IPS DF 4.7 (cell line): ENCODE data around the gene LTO1.

ENCODE experiments used
- DNase-seq: peaks from one replicate; pipeline ENCODE4 v3.0.0-alpha.2; 2013; ENCODE audit warnings: low spot score; ENCODE audit errors: extremely low read depth

The LTO1 gene

DNA sequence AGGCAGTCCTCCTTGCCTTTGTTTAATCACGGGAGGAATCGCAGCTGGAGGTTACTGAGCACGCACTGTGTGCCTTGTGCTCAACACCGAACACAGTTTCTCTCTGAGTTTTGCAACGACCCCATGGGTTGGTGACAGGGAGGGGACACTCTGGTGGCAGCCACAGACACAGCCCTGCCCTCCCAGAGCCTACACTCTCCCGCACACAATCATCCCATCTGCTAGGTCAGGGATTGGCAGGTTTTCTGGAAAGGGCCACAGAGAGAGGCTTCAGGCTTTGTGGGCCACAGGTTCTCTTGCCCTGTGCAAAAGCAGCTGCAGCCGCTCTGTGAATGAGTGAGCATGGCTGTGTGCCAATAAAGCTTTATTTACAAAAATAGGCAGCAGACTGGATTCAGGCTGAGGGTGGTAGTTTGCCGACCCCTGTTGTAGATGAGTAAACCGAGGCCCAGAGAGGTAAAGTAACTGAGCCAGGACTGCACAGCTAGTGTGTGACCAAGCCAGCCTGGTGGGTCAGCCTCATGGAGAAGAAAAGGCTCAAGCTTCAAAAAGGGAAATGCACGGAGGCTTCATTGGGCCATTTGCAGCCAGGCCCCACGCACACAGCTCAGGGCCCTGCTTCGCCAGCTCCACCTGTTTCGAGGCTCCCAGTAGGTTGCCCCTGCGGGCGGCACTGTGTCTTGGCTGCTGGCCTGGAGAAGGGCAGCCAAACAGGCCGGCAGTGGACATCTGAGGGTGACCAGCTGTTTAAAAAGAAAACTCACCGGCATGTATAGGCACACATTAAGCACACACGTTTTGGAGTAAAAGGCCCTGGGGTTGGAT lies 16.3 kb downstream of the LTO1 start:
- no peak for DNase-seq

GRCh38 chr11:69657911-69658625 lies 17.1 kb downstream of the LTO1 start:
- no peak for DNase-seq

GRCh38 chr11:69657456-69657910 lies 17.7 kb downstream of the LTO1 start:
- no peak for DNase-seq

DNA sequence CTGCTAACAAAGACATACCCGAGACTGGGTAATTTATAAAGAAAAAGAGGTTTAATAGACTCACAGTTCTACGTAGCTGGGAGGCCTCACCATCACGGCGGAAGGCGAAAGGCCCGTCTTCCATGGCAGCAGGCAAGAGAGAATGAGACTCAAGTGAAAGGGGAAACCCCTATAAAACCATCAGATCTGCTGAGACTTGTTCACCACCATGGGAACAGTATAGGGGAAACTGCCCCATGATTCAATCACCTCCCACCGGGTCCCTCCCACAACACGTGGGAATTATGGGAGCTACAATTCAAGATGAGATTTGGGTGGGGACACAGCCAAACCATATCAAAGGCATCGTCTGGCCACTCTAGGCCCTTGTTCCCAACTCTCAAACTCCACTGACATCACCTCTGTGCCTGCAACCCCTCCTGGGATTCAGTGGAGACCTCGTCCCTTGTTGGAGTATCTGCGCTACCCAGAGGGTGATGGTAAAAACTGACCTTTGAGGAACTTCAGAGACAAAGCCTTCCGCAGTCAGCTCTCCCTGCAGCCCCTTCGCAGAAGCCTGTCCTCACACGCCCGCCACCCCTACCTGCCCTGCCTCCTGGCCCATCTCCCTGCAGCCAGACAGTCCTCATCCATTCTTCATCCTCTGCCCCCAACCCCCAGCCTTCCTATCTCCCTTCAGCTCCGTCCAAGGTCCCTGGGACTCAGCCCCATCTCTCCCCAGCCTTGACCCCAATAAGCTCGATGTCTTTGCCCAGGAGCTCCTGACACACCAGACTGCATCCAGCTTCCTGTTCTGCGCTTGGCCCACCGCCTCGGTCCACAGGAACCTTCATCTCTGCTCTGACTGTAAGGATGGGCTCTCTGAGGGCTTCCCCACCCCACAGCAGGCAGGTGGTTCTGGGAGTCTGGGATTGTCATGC lies 18.4 kb downstream of the LTO1 start:
- DNase-seq, result no peak

DNA sequence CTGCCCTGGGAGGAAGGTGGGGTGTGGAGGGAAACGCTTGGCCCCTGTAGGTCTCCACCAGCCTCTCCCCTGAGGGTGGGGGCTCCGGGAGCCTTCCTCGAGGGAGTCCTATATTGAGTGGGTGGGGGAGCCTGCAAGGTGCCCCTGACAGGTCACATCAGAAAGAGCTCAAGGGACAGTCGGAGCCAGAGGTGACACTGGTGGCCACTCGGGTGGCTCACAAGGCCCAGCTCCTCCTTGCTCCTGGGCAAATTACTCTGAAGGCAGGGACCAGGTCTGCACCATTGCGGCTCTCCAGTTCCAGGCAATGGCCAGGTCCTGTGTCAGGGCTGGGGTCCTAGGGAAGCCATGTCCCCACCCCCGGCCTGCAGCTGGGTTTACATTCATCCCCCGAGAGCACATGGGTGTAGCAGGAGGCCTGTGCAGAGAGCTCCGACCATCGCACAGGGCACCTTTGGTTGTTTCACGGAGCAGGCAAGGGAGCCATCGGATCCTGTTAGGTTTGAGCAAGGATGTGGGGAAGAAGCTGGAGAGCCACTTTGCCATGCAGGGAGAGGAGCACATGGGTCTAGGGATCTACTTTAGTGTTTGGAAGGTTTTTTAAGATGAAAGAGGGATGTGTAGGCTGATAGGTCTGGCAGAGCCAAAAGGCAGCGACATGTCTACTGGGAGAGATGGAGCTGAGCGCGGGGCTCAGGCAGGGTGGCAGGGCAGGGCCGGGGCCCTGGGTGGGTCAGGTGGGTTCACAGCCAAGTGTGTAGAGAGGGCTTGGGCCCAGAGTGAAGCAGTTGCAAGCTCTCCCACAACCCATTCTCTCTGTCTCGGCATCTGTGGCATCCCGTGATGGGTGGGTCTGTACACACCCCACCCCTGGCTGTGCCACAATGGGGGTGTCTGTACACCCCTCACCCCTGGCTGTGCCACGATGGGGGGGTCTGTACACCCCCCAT lies 19.4 kb downstream of the LTO1 start:
- no peak for DNase-seq

DNA sequence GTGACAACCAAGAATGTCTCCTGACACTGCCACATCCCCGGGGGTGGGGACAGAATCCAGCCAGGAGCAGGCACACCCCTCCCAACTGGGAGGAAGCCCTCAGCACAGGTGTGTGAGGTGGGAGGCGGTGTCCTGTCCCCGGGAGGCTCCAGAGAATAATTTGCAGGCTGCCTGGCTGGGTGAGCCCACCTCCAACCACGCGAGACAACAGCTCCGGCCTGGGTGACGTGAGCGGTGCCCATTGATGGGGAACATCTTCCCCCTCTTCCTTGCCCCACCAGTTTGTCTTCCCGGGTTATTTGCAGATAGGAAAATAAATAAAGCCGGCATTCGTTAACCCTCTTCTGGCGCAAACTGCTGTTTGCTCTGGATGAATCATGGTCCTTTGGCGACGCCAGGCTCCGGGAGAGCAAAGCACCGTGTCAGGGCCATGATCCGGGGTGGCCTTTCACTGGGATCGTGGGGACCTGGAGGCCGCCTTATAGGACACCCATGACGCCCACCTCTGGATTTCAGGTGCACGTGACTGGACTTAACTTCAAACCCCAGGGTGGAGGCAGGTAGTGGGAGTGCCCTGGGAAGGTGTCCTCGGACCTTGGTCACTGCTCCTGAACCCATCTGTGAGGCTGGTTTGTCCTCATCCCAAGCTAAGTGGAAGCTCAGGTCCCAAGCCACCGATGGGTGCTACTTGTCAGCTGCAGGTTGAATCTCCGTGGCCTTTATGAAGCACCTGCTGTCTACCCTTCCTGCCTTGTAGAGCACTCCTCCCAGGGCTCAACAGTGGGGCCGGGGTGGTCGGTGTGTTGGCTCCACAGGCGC lies 20.3 kb downstream of the LTO1 start:
- no peak for DNase-seq

- DNase-seq, result no peak
These were observed 21.0 kb downstream of the LTO1 start for GRCh38 chr11:69654001-69654659.

DNA sequence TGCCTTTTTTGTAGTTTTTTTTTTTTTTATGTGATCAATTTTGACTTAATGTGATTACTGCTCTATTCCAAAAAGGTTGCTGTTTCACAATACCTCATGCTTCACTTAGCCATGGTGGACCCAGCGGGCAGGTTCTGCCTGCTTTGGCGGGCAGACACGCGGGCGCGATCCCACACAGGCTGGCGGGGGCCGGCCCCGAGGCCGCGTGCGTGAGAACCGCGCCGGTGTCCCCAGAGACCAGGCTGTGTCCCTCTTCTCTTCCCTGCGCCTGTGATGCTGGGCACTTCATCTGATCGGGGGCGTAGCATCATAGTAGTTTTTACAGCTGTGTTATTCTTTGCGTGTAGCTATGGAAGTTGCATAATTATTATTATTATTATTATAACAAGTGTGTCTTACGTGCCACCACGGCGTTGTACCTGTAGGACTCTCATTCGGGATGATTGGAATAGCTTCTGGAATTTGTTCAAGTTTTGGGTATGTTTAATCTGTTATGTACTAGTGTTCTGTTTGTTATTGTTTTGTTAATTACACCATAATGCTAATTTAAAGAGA lies 21.7 kb downstream of the LTO1 start:
- no peak for DNase-seq

DNA sequence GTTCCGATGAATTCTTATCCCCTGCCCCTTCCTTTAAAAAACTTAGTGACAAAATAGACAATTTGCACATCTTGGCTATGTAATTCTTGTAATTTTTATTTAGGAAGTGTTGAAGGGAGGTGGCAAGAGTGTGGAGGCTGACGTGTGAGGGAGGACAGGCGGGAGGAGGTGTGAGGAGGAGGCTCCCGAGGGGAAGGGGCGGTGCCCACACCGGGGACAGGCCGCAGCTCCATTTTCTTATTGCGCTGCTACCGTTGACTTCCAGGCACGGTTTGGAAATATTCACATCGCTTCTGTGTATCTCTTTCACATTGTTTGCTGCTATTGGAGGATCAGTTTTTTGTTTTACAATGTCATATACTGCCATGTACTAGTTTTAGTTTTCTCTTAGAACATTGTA lies 22.2 kb downstream of the LTO1 start:
- no peak for DNase-seq

GRCh38 chr11:69651834-69652620 lies 23.1 kb downstream of the LTO1 start:
- no peak for DNase-seq

DNA sequence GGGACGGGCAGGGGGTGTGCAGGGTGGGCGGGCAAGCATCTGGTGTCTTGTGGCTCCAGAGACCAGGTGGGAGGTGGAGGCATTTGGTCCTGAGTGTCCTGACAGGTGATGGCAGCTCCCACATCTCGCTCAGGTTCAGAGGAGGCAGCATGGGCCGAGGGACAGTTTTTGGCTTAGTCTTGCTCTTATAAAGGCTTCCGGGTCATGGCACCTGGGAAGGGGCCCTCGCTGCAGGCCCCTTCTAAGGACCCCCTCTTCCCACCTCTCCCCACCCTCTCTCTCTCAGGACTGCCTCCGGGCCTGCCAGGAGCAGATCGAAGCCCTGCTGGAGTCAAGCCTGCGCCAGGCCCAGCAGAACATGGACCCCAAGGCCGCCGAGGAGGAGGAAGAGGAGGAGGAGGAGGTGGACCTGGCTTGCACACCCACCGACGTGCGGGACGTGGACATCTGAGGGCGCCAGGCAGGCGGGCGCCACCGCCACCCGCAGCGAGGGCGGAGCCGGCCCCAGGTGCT lies 24.3 kb downstream of the LTO1 start:
- no peak for DNase-seq

GRCh38 chr11:69650081-69650831 lies 24.9 kb downstream of the LTO1 start:
- DNase-seq, result no peak

GRCh38 chr11:69649576-69649900 lies 25.6 kb downstream of the LTO1 start:
- no peak for DNase-seq

- no peak for DNase-seq
These were observed 26.2 kb downstream of the LTO1 start for GRCh38 chr11:69648679-69649575.

DNA sequence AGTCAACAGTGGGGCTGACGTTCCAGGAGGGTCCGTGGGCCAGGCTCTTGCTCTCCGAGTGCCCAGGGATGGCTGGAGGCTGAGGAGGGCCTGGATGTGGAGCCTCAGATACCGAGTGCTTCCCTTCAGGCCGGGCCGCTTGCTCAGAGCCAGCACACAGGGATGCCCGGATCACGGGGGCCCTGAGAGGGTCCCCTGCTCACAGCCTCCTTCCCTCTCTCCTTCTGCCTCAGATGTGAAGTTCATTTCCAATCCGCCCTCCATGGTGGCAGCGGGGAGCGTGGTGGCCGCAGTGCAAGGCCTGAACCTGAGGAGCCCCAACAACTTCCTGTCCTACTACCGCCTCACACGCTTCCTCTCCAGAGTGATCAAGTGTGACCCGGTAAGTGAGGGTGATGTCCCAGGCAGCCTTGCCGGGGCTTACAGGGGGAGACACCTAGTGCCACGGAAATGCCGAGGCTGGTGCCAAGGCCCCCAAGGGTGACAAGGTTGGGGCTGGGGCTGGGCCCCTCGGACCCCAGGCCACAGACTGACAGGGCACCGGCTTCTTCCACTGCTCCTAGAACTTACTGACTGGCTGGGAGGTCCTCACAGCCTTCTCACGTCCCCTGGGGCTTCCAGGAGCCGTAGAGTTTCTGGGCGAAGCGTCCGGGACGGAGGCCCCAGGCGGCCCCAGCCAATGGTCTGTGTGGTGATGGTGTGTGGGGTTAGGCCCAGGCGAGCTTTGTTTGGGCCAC lies 27.2 kb downstream of the LTO1 start:
- no peak for DNase-seq

DNA sequence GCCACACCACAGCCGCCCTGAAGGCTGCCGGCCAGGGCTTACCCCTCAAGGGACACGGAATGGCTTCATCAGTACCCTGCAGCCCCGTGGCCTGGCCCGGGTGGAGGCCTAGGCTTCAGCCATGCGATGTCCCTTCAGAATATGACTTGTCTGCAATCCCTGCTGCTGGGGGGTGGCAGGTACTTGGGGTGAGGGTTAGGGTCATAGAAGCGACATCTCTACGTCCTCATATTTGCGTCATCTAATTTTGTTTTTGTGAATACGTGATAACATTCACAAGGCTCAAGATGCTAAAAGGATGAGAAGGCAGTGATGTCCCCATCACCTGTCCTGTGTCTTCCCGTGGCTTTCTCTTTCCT lies 27.8 kb downstream of the LTO1 start:
- no peak for DNase-seq
